HepG2 (cell line): Measurements from ENCODE around the gene LCAT. TPM values are rescaled to one million over a fixed set of nuclear protein-coding genes. Genes with fewer than 3 reads are reported as not detected.

ENCODE experiments used
- BORCS8-MEF2B ChIP-seq: sonication (generic); formaldehyde crosslinking; IDR thresholded peaks from 2 replicates; pipeline ENCODE4 v1.8.0; 2022; ENCODE audit warnings: mild to moderate bottlenecking, missing genetic modification reagents
- FOXC1 ChIP-seq: sonication (generic); formaldehyde crosslinking; IDR thresholded peaks from 2 replicates; pipeline ENCODE4 v1.8.0; 2022; ENCODE audit warnings: mild to moderate bottlenecking, missing genetic modification reagents, borderline replicate concordance
- NFE2L2 ChIP-seq: fragments of 150-350 bp; IDR thresholded peaks from 2 replicates; pipeline ENCODE4 v1.6.1; 2014; ENCODE audit warnings: low read length
- POLR2A ChIP-seq, 2 experiments: IDR thresholded peaks; 2 replicates each; pipeline ENCODE4 v1.6.1; 2011; ENCODE audit warnings: low read depth in 2 of 2, low read length in 2 of 2, mild to moderate bottlenecking in 1 of 2, moderate library complexity in 1 of 2; ENCODE audit not compliant: insufficient read depth in 1 of 2
- REPIN1 ChIP-seq: sonication (generic); formaldehyde crosslinking; IDR thresholded peaks from 2 replicates; pipeline ENCODE4 v1.8.0; 2022; ENCODE audit warnings: missing genetic modification reagents, low read depth, mild to moderate bottlenecking, borderline replicate concordance
- SAFB2 ChIP-seq: sonication (generic); formaldehyde crosslinking; IDR thresholded peaks from 2 replicates; pipeline ENCODE4 v1.5.1; 2020; ENCODE audit warnings: missing genetic modification reagents, low read depth, mild to moderate bottlenecking, borderline replicate concordance
- ZFP1 ChIP-seq: IDR thresholded peaks from 2 replicates; pipeline ENCODE4 v1.6.1; 2016
- ZNF101 ChIP-seq: sonication (generic); formaldehyde crosslinking; IDR thresholded peaks from 2 replicates; pipeline ENCODE4 v1.4.0; 2020; ENCODE audit warnings: mild to moderate bottlenecking, low read depth, missing genetic modification reagents, borderline replicate concordance
- ZNF264 ChIP-seq: sonication (generic); formaldehyde crosslinking; IDR thresholded peaks from 2 replicates; pipeline ENCODE4 v1.4.0; 2020; ENCODE audit warnings: missing genetic modification reagents
- ZNF550 ChIP-seq: sonication (generic); formaldehyde crosslinking; IDR thresholded peaks from 2 replicates; pipeline ENCODE4 v1.4.0; 2020; ENCODE audit warnings: mild to moderate bottlenecking, missing genetic modification reagents, borderline replicate concordance
- ZNF672 ChIP-seq: sonication (generic); formaldehyde crosslinking; IDR thresholded peaks from 2 replicates; pipeline ENCODE4 v1.8.1; 2022; ENCODE audit warnings: missing genetic modification reagents
- ZNF772 ChIP-seq: sonication (generic); formaldehyde crosslinking; IDR thresholded peaks from 2 replicates; pipeline ENCODE4 v1.5.0; 2020; ENCODE audit warnings: mild to moderate bottlenecking, missing genetic modification reagents
- ZNF792 ChIP-seq: IDR thresholded peaks from 2 replicates; pipeline ENCODE4 v1.6.1; 2016
- polyA plus RNA-seq, 8 experiments: library from polyadenylated mRNA; depleted of rRNA in 3 of 8; stranded (reverse) in 7 of 8; unstranded in 1 of 8; fragments of >200 nt; fragmentation: Illumina TruSeq in 4 of 8; extraction: Trizol in 4 of 8; gene quantifications; 2 replicates each; pipeline versions ENCODE4 v1.2.1 to v1.2.3, GENCODE V29; 2011 to 2016; ENCODE audit warnings: low read depth in 4 of 8, missing spikeins in 1 of 8, mixed read lengths in 1 of 8; ENCODE audit not compliant: insufficient read depth in 1 of 8
- total RNA-seq, 5 experiments: library from RNA; depleted of rRNA; stranded (reverse); fragments of >200 nt; fragmentation: Illumina TruSeq; extraction: Trizol; gene quantifications; 2 replicates each; pipeline ENCODE4 v1.2.3, GENCODE V29; 2016; ENCODE audit warnings: low read depth in 1 of 5
- TF ChIP-seq, protein P1 (sequence below): sonication (generic); formaldehyde crosslinking; IDR thresholded peaks from 2 replicates; pipeline ENCODE4 v1.8.0; 2022; ENCODE audit warnings: mild to moderate bottlenecking, missing genetic modification reagents, moderate library complexity
- TF ChIP-seq, protein P2 (sequence below): sonication (generic); formaldehyde crosslinking; IDR thresholded peaks from 2 replicates; pipeline ENCODE4 v1.4.0; 2020; ENCODE audit warnings: mild to moderate bottlenecking, missing genetic modification reagents
- TF ChIP-seq, protein P3 (sequence below): sonication (generic); formaldehyde crosslinking; IDR thresholded peaks from 2 replicates; pipeline ENCODE4 v1.5.1; 2020; ENCODE audit warnings: mild to moderate bottlenecking, missing genetic modification reagents, borderline replicate concordance
- TF ChIP-seq, protein P4 (sequence below): sonication (generic); formaldehyde crosslinking; IDR thresholded peaks from 2 replicates; pipeline ENCODE4 v1.4.0; 2020; ENCODE audit warnings: mild to moderate bottlenecking, missing genetic modification reagents, borderline replicate concordance
- TF ChIP-seq, protein P5 (sequence below): sonication (generic); formaldehyde crosslinking; IDR thresholded peaks from 2 replicates; pipeline ENCODE4 v1.4.0; 2020; ENCODE audit warnings: missing genetic modification reagents
- TF ChIP-seq, protein P6 (sequence below): sonication (generic); formaldehyde crosslinking; IDR thresholded peaks from 2 replicates; pipeline ENCODE4 v1.5.0; 2020; ENCODE audit warnings: missing genetic modification reagents

LCAT gene
- total and polyA plus RNA-seq, 2 of the 13 experiments (the other 11 are each of a cell fraction or from before 2014, with no cell fraction given), result 36.1 to 38.9 TPM

DNA sequence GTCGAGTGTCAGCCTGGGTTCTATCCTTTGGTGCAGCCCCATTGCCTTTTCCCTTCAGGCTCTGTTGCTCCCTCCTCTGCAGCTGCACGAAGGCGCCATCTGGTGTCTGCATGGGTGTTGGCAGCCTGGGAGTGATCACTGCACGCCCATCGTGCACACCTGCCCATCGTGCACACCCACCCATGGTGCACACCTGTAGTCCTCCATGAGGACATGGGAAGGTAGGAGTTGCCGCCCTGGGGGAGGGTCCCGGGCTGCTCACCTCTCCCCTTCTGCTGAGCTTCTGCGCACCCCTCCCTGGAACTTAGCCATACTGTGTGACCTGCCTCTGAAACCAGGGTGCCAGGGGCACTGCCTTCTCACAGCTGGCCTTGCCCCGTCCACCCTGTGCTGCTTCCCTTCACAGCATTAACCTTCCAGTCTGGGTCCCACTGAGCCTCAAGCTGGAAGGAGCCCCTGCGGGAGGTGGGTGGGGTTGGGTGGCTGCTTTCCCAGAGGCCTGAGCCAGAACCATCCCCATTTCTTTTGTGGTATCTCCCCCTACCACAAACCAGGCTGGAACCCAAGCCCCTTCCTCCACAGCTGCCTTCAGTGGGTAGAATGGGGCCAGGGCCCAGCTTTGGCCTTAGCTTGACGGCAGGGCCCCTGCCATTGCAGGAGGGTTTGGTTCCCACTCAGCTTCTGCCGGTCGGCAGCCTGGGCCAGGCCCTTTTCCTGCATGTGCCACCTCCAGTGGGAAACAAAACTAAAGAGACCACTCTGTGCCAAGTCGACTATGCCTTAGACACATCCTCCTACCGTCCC, 15.2 kb downstream of the LCAT start (continued):
- TF ChIP-seq, protein P1, sequence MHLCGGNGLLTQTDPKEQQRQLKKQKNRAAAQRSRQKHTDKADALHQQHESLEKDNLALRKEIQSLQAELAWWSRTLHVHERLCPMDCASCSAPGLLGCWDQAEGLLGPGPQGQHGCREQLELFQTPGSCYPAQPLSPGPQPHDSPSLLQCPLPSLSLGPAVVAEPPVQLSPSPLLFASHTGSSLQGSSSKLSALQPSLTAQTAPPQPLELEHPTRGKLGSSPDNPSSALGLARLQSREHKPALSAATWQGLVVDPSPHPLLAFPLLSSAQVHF (CRISPR knock-in tag), result 0 out of 2 replicates have a peak, but pooled peaks have one; percentile 44
- TF ChIP-seq ZNF672 (CRISPR knock-in tag), result peak; percentile 51; the same call in 1 of the 2 replicates
- 0 out of 4 replicates have a peak, but pooled peaks of 1 of the 2 experiments have one; percentile 8 for TF ChIP-seq POLR2A (IDR thresholded peaks at IDR 0.05; ENCODE audit: insufficient read depth in 1 of 2, low read depth in 2 of 2, low read length in 2 of 2)
- no peak for TF ChIP-seq ZNF264 (CRISPR knock-in tag)
- TF ChIP-seq, protein P2, sequence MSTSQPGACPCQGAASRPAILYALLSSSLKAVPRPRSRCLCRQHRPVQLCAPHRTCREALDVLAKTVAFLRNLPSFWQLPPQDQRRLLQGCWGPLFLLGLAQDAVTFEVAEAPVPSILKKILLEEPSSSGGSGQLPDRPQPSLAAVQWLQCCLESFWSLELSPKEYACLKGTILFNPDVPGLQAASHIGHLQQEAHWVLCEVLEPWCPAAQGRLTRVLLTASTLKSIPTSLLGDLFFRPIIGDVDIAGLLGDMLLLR (CRISPR knock-in tag), result no peak
- TF ChIP-seq ZNF101 (CRISPR knock-in tag), result no peak
- no peak for TF ChIP-seq FOXC1 (CRISPR knock-in tag)
- TF ChIP-seq, protein P3, sequence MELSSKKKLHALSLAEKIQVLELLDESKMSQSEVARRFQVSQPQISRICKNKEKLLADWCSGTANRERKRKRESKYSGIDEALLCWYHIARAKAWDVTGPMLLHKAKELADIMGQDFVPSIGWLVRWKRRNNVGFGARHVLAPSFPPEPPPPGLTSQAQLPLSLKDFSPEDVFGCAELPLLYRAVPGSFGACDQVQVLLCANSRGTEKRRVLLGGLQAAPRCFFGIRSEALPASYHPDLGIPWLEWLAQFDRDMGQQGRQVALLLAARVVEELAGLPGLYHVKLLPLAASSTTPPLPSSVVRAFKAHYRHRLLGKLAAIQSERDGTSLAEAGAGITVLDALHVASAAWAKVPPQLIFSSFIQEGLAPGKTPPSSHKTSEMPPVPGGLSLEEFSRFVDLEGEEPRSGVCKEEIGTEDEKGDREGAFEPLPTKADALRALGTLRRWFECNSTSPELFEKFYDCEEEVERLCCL (CRISPR knock-in tag), result no peak
- TF ChIP-seq, protein P4, sequence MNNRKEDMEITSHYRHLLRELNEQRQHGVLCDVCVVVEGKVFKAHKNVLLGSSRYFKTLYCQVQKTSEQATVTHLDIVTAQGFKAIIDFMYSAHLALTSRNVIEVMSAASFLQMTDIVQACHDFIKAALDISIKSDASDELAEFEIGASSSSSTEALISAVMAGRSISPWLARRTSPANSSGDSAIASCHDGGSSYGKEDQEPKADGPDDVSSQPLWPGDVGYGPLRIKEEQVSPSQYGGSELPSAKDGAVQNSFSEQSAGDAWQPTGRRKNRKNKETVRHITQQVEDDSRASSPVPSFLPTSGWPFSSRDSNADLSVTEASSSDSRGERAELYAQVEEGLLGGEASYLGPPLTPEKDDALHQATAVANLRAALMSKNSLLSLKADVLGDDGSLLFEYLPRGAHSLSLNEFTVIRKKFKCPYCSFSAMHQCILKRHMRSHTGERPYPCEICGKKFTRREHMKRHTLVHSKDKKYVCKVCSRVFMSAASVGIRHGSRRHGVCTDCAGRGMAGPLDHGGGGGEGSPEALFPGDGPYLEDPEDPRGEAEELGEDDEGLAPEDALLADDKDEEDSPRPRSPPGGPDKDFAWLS (CRISPR knock-in tag), result no peak
- peak; percentile 12; the same call in 1 of the 2 replicates for TF ChIP-seq NFE2L2
- peak; percentile 30; the same call in 1 of the 2 replicates for TF ChIP-seq REPIN1
- TF ChIP-seq, protein P5, sequence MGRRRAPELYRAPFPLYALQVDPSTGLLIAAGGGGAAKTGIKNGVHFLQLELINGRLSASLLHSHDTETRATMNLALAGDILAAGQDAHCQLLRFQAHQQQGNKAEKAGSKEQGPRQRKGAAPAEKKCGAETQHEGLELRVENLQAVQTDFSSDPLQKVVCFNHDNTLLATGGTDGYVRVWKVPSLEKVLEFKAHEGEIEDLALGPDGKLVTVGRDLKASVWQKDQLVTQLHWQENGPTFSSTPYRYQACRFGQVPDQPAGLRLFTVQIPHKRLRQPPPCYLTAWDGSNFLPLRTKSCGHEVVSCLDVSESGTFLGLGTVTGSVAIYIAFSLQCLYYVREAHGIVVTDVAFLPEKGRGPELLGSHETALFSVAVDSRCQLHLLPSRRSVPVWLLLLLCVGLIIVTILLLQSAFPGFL (CRISPR knock-in tag), result no peak
- 0 out of 2 replicates have a peak, but pooled peaks have one; percentile 27 for TF ChIP-seq ZNF550 (CRISPR knock-in tag)
- 0 out of 2 replicates have a peak, but pooled peaks have one; percentile 29 for TF ChIP-seq ZNF772
- TF ChIP-seq ZNF792 (CRISPR knock-in tag), result peak; percentile 50; the same call in 1 of the 2 replicates
- no peak for TF ChIP-seq SAFB2 (CRISPR knock-in tag)
- TF ChIP-seq, protein P6, sequence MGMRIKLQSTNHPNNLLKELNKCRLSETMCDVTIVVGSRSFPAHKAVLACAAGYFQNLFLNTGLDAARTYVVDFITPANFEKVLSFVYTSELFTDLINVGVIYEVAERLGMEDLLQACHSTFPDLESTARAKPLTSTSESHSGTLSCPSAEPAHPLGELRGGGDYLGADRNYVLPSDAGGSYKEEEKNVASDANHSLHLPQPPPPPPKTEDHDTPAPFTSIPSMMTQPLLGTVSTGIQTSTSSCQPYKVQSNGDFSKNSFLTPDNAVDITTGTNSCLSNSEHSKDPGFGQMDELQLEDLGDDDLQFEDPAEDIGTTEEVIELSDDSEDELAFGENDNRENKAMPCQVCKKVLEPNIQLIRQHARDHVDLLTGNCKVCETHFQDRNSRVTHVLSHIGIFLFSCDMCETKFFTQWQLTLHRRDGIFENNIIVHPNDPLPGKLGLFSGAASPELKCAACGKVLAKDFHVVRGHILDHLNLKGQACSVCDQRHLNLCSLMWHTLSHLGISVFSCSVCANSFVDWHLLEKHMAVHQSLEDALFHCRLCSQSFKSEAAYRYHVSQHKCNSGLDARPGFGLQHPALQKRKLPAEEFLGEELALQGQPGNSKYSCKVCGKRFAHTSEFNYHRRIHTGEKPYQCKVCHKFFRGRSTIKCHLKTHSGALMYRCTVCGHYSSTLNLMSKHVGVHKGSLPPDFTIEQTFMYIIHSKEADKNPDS (CRISPR knock-in tag), result no peak
- 0 out of 2 replicates have a peak, but pooled peaks have one; percentile 34 for TF ChIP-seq BORCS8-MEF2B (CRISPR knock-in tag)
- no peak for TF ChIP-seq ZFP1 (CRISPR knock-in tag)
